Measurements from ENCODE around the gene ATP11A. TPM values are rescaled to one million over a fixed set of nuclear protein-coding genes. Genes with fewer than 3 reads are reported as not detected.

Gene ATP11A
- total and polyA plus RNA-seq, 9 of the 15 experiments (the other 6 are each of a cell fraction or from before 2014, with no cell fraction given) = 0.38 to 34.2 (median 4.2) TPM

GRCh38 chr13:112773601-112774447 lies 84.0 kb downstream of the ATP11A start:
- no peaks in the 10 kb centered on the region for H3K9me1 ChIP-seq (ENCODE audit: control insufficient read depth, insufficient read depth, low read length)
- no TSS peak for BruUV-seq (replicated peaks)
- FAIRE-seq (no peak), ATAC-seq (no peak), DNase-seq (ENCODE audit: extremely low read depth in 1 of 4, low spot score in 3 of 4) (no peak)
- intact Hi-C loops (cut with micrococcal nuclease) = no loop called here
- no peak overlapping the region for H3K4me3 ChIP-seq
- ChIA-PET CTCF (ENCODE audit: low intra/inter-chr PET ratio) (no interaction called here), POLR2A (no interaction called here)
- H3K4me1 ChIP-seq (replicated peaks in 1 of 2; ENCODE audit: control insufficient read depth in 2 of 2, insufficient read depth in 2 of 2, low read length in 2 of 2) = peaks cover 2 to 19% of the 10 kb centered on the region in 2 experiments; a peak in 2 of 5 replicates
- H3K27me3 ChIP-seq (ENCODE audit: control insufficient read depth in 2 of 2, insufficient read depth in 2 of 2, low read length in 2 of 2) = no peaks in the 10 kb centered on the region
- no peak overlapping the region for H3K4me2 ChIP-seq (ENCODE audit: insufficient read depth, low read length)
- H3K36me3 ChIP-seq (ENCODE audit: control insufficient read depth, insufficient read depth, low read length) = no peaks in the 10 kb centered on the region
- WGBS (ENCODE audit: insufficient coverage, low coverage, missing lambda C conversion rate) = 88% methylated on average over 12 of the region's 25 CpGs
- H2AFZ ChIP-seq (ENCODE audit: low read depth, low read length) = no peak overlapping the region
- H3K27ac ChIP-seq (ENCODE audit: extremely low read depth, low read depth, low read length) = no peak overlapping the region
- H3K79me2 ChIP-seq (ENCODE audit: control insufficient read depth, insufficient read depth, low read length) = peaks cover 8% of the 10 kb centered on the region; the same call in 2 of the 3 replicates
- H3K9me3 ChIP-seq (replicated peaks; ENCODE audit: control insufficient read depth, insufficient read depth, low read depth, low read length) = no peaks in the 10 kb centered on the region; the same call in 1 of the 2 replicates
- in situ Hi-C loops (cut with MboI) = no loop called here
- no peak overlapping the region for H3K9ac ChIP-seq (ENCODE audit: insufficient read depth in 1 of 2, low read depth in 2 of 2, low read length in 2 of 2)
- no peak for TF ChIP-seq KLF6 (CRISPR knock-in tag; IDR thresholded peaks at IDR 0.05; ENCODE audit: borderline replicate concordance)
- no peak for TF ChIP-seq MLX (CRISPR knock-in tag; conservative IDR thresholded peaks at IDR 0.05)
- TF ChIP-seq NFIX (CRISPR knock-in tag; IDR thresholded peaks at IDR 0.05; ENCODE audit: low read depth) = no peak
- no peak for TF ChIP-seq ATF1 (CRISPR knock-in tag; IDR thresholded peaks at IDR 0.05)
- TF ChIP-seq ATF1 (tag; IDR thresholded peaks at IDR 0.05) = no peak
- TF ChIP-seq PHB (CRISPR knock-in tag; IDR thresholded peaks at IDR 0.05) = no peak
- no peak for TF ChIP-seq TBP (optimal IDR thresholded peaks at IDR 0.05; ENCODE audit: low read depth, low read length)
- TF ChIP-seq, protein P1, sequence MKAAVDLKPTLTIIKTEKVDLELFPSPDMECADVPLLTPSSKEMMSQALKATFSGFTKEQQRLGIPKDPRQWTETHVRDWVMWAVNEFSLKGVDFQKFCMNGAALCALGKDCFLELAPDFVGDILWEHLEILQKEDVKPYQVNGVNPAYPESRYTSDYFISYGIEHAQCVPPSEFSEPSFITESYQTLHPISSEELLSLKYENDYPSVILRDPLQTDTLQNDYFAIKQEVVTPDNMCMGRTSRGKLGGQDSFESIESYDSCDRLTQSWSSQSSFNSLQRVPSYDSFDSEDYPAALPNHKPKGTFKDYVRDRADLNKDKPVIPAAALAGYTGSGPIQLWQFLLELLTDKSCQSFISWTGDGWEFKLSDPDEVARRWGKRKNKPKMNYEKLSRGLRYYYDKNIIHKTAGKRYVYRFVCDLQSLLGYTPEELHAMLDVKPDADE (conservative IDR thresholded peaks at IDR 0.05; ENCODE audit: control insufficient read depth, low read depth, low read length) = no peak
- no peak for TF ChIP-seq JUN (IDR thresholded peaks at IDR 0.05; ENCODE audit: borderline replicate concordance, low read depth, low read length)
- TF ChIP-seq JUN (CRISPR knock-in tag; IDR thresholded peaks at IDR 0.05; ENCODE audit: borderline replicate concordance) = no peak
- no peak for TF ChIP-seq XRCC3 (IDR thresholded peaks at IDR 0.05)
- no peaks in the 10 kb centered on the region; the same call in 1 of the 2 replicates for H4K20me1 ChIP-seq (replicated peaks; ENCODE audit: control insufficient read depth, insufficient read depth, low read length)
